Neutrophil (primary cell): ENCODE data around the gene TNPO3.
A peak's percentile ranks its signal among the peaks of the same experiment; 100 is the strongest.
"Not testable (repeated sequence)": the region's sequence is repeated elsewhere in the genome, so short reads cannot be mapped to it uniquely, and the experiment has no call there.

Experiments
- H3K27ac ChIP-seq: fragments of 200-600 bp; sonication (generic); 2 replicates; pipeline ENCODE4 v1.5.1; 2016; ENCODE audit warnings: mild to moderate bottlenecking, moderate library complexity
- H3K27me3 ChIP-seq: fragments of 200-600 bp; sonication (generic); 2 replicates; pipeline ENCODE4 v1.6.0; 2016; ENCODE audit warnings: mild to moderate bottlenecking
- H3K36me3 ChIP-seq: fragments of 200-600 bp; sonication (generic); 2 replicates; pipeline ENCODE4 v1.5.1; 2017
- H3K4me1 ChIP-seq, 2 experiments: fragments of 200-600 bp in 1 of 2; sonication (generic) in 1 of 2; 1 replicate in 1 of 2; 2 replicates in 1 of 2; pipeline versions ENCODE4 v1.5.1 to v1.6.1; 2013 to 2016; ENCODE audit warnings: low read depth in 1 of 2, low read length in 1 of 2, mild to moderate bottlenecking in 1 of 2, moderate library complexity in 1 of 2; ENCODE audit not compliant: control insufficient read depth in 1 of 2, insufficient read depth in 1 of 2
- H3K4me3 ChIP-seq, 2 experiments: fragments of 200-600 bp in 1 of 2; sonication (generic) in 1 of 2; 1 replicate in 1 of 2; 2 replicates in 1 of 2; pipeline ENCODE4 v1.5.1; 2013 to 2016; ENCODE audit warnings: low read depth in 1 of 2, low read length in 1 of 2, mild to moderate bottlenecking in 1 of 2, moderate library complexity in 1 of 2
- H3K9me3 ChIP-seq: fragments of 200-600 bp; sonication (generic); 2 replicates; pipeline ENCODE4 v1.5.1; 2016
- TF ChIP-seq, protein P1 (sequence below): fragments of 200-600 bp; sonication (generic); IDR thresholded peaks from 2 replicates; pipeline ENCODE4 v1.5.1; 2016; ENCODE audit warnings: antibody characterized with exemption

The TNPO3 gene

DNA sequence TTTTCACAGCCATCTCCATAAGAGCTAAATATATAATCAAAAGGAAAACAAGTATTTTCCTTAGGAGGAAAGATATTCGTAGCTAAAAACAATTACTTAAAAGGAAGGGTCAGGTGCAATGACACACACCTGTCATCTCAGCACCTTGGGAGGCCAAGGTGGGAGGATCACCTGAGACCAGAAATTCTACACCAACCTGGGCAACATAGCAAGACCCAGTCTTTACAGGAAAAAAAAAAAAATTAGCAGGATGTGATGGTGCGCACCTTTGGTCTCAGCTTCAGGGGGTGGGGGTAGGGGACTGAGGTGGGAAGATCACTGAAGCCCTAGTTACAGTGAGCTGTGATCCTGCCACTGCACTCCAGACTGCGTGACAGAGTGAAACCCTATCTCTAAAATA lies 11.9 kb downstream of the TNPO3 start:
- no peak overlapping the region for H3K4me3 ChIP-seq
- H3K4me1 ChIP-seq: peaks cover 23 to 44% of the 10 kb centered on the region in 2 experiments
- H3K9me3 ChIP-seq: no peaks in the 10 kb centered on the region
- TF ChIP-seq, protein P1, sequence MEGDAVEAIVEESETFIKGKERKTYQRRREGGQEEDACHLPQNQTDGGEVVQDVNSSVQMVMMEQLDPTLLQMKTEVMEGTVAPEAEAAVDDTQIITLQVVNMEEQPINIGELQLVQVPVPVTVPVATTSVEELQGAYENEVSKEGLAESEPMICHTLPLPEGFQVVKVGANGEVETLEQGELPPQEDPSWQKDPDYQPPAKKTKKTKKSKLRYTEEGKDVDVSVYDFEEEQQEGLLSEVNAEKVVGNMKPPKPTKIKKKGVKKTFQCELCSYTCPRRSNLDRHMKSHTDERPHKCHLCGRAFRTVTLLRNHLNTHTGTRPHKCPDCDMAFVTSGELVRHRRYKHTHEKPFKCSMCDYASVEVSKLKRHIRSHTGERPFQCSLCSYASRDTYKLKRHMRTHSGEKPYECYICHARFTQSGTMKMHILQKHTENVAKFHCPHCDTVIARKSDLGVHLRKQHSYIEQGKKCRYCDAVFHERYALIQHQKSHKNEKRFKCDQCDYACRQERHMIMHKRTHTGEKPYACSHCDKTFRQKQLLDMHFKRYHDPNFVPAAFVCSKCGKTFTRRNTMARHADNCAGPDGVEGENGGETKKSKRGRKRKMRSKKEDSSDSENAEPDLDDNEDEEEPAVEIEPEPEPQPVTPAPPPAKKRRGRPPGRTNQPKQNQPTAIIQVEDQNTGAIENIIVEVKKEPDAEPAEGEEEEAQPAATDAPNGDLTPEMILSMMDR: no peak
- H3K27ac ChIP-seq: no peak overlapping the region
- H3K36me3 ChIP-seq: peaks cover 21% of the 10 kb centered on the region
- no peaks in the 10 kb centered on the region for H3K27me3 ChIP-seq

DNA sequence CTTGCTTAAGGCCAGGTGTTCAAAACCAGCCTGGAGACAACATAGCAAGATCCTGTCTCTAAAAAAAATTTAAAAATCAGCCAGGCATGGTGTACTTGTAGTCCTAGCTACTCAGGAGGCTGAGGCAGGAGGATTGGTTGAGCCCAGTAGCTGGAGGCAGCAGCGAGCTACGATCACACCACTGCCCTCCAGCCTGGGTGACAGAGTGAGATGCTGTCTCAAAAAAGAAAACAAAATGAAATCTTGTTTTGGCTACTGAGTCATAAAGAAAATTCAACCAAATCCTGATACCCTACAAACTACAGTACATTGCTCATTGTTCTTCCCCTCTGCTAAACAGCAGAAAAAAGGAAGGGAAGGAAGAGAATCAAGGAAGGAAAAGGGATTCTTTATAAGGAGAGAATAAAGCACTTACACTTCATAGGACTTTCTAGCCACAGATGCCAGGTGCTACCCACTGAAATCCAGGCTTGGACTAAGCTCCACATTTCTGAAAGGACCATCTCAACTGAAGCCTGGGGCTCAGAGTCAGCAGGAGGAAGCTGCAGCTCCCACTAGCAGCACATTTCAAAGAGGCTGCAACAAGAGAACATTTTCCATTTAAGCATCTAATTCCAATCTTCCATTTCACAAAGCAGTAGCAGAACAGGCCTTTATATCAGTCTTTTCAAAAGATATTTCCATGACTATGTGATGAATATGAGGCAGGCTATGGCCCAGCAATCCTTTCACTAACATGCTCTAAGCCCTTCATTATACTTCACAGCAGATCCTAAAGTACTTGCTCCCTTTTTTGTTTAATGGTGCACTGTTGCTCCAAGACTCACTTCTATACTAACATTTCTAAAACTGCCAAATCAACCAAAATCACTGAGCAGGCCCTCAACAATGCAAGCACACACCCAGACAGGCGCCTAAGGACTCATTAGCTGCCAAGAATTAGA lies 13.5 kb downstream of the TNPO3 start:
- Histone ChIP-seq H3K27ac (peak overlapping the region; percentile 58), H3K27me3 (no peaks in the 10 kb centered on the region), H3K9me3 (no peaks in the 10 kb centered on the region), H3K4me1 (peaks cover 15 to 31% of the 10 kb centered on the region in 2 experiments), H3K4me3 (no peak overlapping the region), H3K36me3 (peaks cover 17% of the 10 kb centered on the region)
- TF ChIP-seq, protein P1: no peak

DNA sequence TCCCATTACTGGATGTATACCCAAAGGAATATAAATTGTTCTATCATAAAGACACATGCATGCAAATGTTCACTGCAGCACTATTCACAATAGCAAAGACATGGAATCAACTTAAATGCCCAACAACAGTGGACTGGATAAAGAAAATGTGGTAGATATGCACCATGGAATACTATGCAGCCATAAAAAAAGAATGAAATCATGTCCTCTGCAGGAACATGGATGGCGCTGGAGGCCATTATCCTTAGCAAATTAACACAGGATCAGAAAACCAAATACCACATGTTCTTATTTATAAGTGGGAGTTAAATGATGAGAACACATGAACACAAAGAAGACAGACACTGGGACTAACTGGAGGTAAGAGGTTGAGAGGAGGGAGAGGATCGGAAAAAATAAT lies 16.4 kb downstream of the TNPO3 start:
- H3K27ac ChIP-seq, H3K9me3 ChIP-seq, H3K4me3 ChIP-seq, H3K27me3 ChIP-seq: not testable (repeated sequence)
- Histone ChIP-seq H3K36me3 (peaks cover 34% of the 10 kb centered on the region), H3K4me1 (peaks cover 8 to 22% of the 10 kb centered on the region in 2 experiments)

DNA sequence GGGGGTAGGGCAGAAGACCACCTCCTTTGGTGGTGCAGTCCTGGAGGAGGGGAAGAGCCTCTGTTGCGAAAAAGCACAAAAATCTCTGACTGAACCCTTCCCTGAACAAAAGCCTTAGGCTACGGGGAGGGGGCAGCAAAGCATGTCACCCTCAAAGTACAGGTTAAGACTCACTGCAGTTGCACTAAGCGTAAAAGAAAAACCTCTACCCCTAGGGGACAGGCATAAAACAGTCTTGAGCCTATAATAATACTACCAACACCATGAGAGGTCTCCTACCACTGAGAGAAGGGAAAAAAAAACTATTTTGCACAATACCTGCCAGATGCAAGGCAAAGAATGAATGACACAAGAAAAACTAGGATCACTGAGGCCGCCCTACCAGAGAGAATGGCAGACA lies 17.3 kb downstream of the TNPO3 start:
- H3K36me3 ChIP-seq: peaks cover 34% of the 10 kb centered on the region
- TF ChIP-seq, protein P1: no peak
- peaks cover 8 to 20% of the 10 kb centered on the region in 2 experiments for H3K4me1 ChIP-seq
- no peaks in the 10 kb centered on the region for H3K9me3 ChIP-seq
- no peak overlapping the region for H3K27ac ChIP-seq
- no peak overlapping the region for H3K4me3 ChIP-seq
- no peaks in the 10 kb centered on the region for H3K27me3 ChIP-seq

DNA sequence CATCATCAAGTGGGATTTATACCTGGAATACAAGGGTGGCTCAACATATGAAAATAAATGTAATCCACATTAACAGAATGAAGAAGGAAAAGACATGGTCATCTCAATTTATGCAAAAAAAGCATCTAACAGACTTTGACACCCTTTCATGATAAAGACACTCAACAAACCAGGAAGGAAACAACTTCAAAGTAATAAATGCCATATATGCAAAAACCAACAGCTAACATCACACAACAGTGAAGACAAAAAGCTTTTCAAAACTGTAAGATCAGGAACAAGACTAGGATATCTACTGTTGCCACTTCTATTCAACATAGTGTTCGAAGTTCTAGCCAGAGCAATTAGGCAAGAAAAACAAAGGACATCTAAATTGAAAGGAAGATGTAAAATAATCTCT lies 22.9 kb downstream of the TNPO3 start:
- H3K27me3 ChIP-seq: no peaks in the 10 kb centered on the region
- peaks cover 8 to 9% of the 10 kb centered on the region in 2 experiments for H3K4me1 ChIP-seq
- H3K27ac ChIP-seq: no peak overlapping the region
- H3K36me3 ChIP-seq: peaks cover 33% of the 10 kb centered on the region
- TF ChIP-seq, protein P1: no peak
- H3K9me3 ChIP-seq: no peaks in the 10 kb centered on the region
- no peak overlapping the region for H3K4me3 ChIP-seq

DNA sequence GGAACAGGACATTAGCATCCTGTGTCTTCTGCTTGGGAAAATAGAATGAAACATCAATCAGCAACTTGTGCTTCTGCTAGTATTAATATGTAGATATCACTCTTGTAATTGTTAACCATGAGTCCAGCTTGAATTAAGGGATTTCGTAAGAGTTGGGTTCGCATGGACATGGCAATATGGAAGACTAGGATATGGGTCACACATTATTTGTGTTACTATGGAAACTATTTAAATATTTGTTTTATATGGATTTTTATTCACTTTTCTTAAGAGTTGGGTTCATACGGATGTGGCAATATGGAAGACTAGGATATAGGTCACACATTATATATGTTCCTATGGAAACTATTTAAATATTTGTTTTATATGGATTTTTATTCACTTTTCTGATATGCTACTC lies 24.5 kb downstream of the TNPO3 start:
- H3K4me1 ChIP-seq: peaks cover 8 to 9% of the 10 kb centered on the region in 2 experiments
- no peak overlapping the region for H3K4me3 ChIP-seq
- H3K27ac ChIP-seq: no peak overlapping the region
- no peaks in the 10 kb centered on the region for H3K27me3 ChIP-seq
- TF ChIP-seq, protein P1: no peak
- no peaks in the 10 kb centered on the region for H3K9me3 ChIP-seq
- peaks cover 25% of the 10 kb centered on the region for H3K36me3 ChIP-seq
